Muscle of leg (tissue), 11 donors: ENCODE results near the gene GSTP1. TPM values are rescaled to one million over a fixed set of nuclear protein-coding genes. Genes with fewer than 3 reads are reported as not detected.
"Not testable (repeated sequence)": the region's sequence is repeated elsewhere in the genome, so short reads cannot be mapped to it uniquely, and the experiment has no call there.

Source experiments
- DNase-seq: peaks from one replicate; pipeline ENCODE4 v3.0.0; 2013
- H3K27ac ChIP-seq: one replicate; pipeline ENCODE4 v1.5.1; 2013; ENCODE audit warnings: mild to moderate bottlenecking, low read length, control low read depth
- H3K27me3 ChIP-seq: one replicate; pipeline ENCODE4 v1.6.1; 2013; ENCODE audit warnings: low read length; ENCODE audit not compliant: control insufficient read depth, insufficient read depth
- H3K36me3 ChIP-seq: one replicate; pipeline ENCODE4 v1.6.1; 2013; ENCODE audit warnings: low read length; ENCODE audit not compliant: control insufficient read depth, insufficient read depth
- H3K4me1 ChIP-seq: one replicate; pipeline ENCODE4 v1.6.1; 2013; ENCODE audit warnings: low read length; ENCODE audit not compliant: control insufficient read depth, insufficient read depth
- H3K4me3 ChIP-seq: one replicate; pipeline ENCODE4 v1.5.1; 2013; ENCODE audit warnings: low read length, control low read depth
- H3K9me3 ChIP-seq: replicated peaks from 2 replicates; pipeline ENCODE4 v1.6.1; 2013; ENCODE audit warnings: low read depth, low read length; ENCODE audit not compliant: control insufficient read depth
- WGBS: methylation state at CpG from one replicate; pipeline ENCODE4 v1.1.5; 2013; ENCODE audit warnings: missing lambda C conversion rate; ENCODE audit not compliant: insufficient coverage; 5-methylcytosine and 5-hydroxymethylcytosine counted together
- polyA plus RNA-seq, 8 donors: library from polyadenylated mRNA; unstranded; fragments of 120-200 nt; gene quantifications; one replicate each; pipeline versions ENCODE4 v1.2.1 to v1.2.3, GENCODE V29; 2013; ENCODE audit warnings: inconsistent platforms in 1 of 8, low replicate concordance in 1 of 8; ENCODE audit not compliant: insufficient read length in 8 of 8, insufficient read depth in 1 of 8
- total RNA-seq: library from RNA; stranded (reverse); fragments of 120-200 nt; gene quantifications from one replicate; pipeline ENCODE4 v1.2.4, GENCODE V29; 2013

Gene GSTP1
- total and polyA plus RNA-seq, 9 donors, result 232 to 335 (median 277) TPM

DNA sequence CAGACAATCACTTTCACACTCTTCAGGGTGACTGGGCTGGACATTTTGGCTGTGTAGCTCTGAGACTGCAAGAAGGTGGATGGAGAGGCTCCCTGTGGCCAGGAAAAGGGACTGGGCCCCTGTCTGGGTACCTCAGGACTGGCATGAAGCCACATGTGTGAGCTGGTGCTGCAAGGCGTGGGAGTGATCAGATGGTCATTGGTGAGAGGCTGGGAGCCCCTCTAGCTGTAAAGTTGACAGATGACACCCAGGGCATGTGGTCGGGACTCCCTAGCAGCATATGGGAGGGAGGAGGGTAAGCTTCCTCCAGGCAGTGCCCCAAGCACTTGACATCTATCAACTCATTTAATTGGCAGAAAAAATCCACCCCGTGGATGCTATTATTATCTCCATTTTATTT lies 41.4 kb upstream of the GSTP1 start:
- DNase-seq, result no peak
- H3K4me3 ChIP-seq, result no peak overlapping the region
- no peaks in the 10 kb centered on the region for H3K27me3 ChIP-seq
- no peaks in the 10 kb centered on the region for H3K9me3 ChIP-seq
- H3K27ac ChIP-seq, result no peak overlapping the region
- H3K4me1 ChIP-seq, result peaks cover 19% of the 10 kb centered on the region
- no CpG with 5 or more reads among the region's 3 CpGs for WGBS
- no peaks in the 10 kb centered on the region for H3K36me3 ChIP-seq

DNA sequence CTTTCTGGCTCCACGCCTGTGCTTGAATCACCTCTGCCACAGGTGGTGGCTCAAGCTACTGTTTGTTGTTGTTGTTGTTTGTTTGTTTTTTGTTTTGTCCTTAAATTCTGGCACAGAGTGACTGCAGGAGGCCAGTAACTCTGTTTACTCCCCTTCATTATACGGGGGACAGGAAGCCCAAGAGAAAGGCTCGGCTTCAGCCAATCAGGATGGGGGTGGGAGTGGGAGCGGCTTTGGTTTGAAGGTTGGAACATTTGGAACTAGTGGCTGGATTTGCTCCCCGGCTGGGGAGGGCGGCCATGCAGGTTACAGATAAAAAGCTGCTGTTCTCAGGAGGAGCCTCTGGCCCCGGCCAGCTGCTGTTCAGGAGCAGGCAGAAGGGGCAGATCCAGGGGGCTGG lies 40.6 kb upstream of the GSTP1 start:
- Histone ChIP-seq H3K4me1 (peaks cover 19% of the 10 kb centered on the region), H3K27ac (no peak overlapping the region), H3K27me3 (no peaks in the 10 kb centered on the region), H3K36me3 (no peaks in the 10 kb centered on the region), H3K4me3 (no peak overlapping the region), H3K9me3 (no peaks in the 10 kb centered on the region)
- WGBS, result 29% methylated on average over 2 of the region's 7 CpGs
- DNase-seq, result no peak

DNA sequence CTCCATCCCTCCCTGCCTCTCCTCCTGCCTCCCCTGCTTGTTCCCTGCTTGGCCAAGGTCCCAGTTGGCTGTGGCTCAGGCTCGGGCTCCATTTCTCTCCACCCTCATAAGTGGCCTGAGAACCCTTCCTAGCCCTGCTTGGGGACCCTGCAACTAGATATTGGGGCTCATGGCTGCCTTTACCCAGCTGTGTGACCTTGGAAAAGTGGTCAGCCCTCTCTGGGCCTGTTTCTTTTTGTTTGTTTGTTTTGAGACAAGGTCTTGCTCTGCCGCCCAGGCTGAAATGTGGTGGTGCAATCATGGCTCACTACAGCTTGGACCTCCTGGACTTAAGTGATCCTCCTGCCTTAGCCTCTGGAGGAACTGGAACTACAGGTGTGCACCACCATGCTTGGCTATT lies 40.0 kb upstream of the GSTP1 start:
- Histone ChIP-seq H3K9me3 (no peaks in the 10 kb centered on the region), H3K36me3 (no peaks in the 10 kb centered on the region), H3K27ac (no peak overlapping the region), H3K27me3 (no peaks in the 10 kb centered on the region), H3K4me3 (no peak overlapping the region), H3K4me1 (peaks cover 19% of the 10 kb centered on the region)
- WGBS, result 65% methylated on average over 2 of the region's 2 CpGs
- DNase-seq, result no peak

DNA sequence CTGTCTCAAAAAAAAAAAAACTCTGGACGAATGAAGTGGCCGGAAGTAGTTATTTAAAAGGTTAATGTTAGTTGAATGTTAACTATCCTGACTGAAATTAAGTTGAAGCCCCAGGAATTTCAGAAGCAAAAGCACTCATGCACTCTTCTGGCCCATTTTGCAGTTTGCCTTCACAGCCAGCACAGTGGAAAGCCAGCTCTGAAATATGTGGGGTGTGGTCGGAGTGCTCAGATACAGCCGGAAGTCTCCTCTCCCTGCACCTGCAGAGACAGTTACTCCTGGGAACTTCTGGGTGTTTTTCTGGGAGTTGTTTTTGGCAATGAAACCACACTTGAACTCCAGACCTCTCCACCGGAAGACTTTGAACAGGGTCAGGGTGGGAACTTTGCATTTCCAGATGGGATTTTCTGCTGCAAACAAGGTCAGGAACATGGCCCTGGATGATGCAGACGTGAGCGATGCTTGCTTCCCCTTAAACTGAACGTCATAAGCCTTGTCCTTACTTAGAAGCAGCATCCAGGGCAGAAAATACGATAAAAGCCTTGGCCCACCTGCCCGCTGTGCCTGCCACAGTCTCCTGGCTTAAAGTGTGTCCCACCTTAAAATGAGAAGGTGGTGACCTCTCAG lies 38.9 kb upstream of the GSTP1 start:
- no peaks in the 10 kb centered on the region for H3K27me3 ChIP-seq
- H3K36me3 ChIP-seq, result no peaks in the 10 kb centered on the region
- no peaks in the 10 kb centered on the region for H3K9me3 ChIP-seq
- peak overlapping the region; percentile 36 for H3K27ac ChIP-seq
- WGBS, result 51% methylated on average over 7 of the region's 10 CpGs
- peaks cover 19% of the 10 kb centered on the region for H3K4me1 ChIP-seq
- peak; percentile 66 for DNase-seq
- no peak overlapping the region for H3K4me3 ChIP-seq

DNA sequence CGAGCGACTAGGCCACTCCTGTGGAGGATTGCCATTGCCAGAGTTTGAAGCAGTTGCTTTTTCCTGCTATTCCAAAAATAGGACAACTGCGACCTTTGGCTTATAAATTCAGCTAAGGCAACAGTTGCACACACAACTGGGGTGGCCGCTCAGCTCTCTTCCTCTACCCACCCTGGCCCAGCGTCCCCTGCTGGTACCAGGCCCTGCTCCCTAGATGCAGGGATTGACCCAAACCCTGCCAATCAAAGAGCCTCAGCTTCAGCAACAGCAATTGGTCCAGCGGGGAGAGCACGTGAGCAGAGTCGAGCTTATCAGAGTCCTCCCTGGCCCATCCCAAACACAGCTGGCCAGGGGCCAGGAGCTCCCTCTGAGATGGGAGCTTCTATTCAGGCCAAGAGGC lies 38.3 kb upstream of the GSTP1 start:
- H3K4me1 ChIP-seq, result peaks cover 19% of the 10 kb centered on the region
- no peaks in the 10 kb centered on the region for H3K36me3 ChIP-seq
- H3K27ac ChIP-seq, result peak overlapping the region; percentile 36
- peak; percentile 51 for DNase-seq
- H3K9me3 ChIP-seq, result no peaks in the 10 kb centered on the region
- H3K4me3 ChIP-seq, result no peak overlapping the region
- WGBS, result 33% methylated on average over 7 of the region's 8 CpGs
- H3K27me3 ChIP-seq, result no peaks in the 10 kb centered on the region

DNA sequence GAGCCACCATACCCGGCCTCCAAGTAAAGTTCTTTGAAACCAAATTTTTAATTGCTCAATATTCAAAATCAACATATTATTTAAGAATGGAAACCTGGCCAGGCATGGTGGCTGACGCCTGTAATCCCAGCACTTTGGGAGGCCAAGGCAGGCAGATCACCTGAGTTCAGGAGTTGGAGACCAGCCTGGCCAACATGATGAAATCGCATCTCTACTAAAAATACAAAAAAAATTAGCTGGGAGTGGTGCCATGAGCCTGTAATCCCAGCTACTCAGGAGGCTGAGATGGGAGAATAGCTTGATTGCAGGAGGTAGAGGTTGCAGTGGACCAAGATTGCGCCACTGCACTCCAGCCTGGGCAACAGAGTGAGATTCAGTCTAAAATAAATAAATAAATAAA lies 35.5 kb upstream of the GSTP1 start:
- H3K36me3 ChIP-seq, H3K4me3 ChIP-seq, H3K9me3 ChIP-seq, H3K27me3 ChIP-seq, H3K27ac ChIP-seq, DNase-seq: not testable (repeated sequence)
- WGBS, result no CpG with 5 or more reads among the region's 4 CpGs
- H3K4me1 ChIP-seq, result peaks cover 19% of the 10 kb centered on the region

DNA sequence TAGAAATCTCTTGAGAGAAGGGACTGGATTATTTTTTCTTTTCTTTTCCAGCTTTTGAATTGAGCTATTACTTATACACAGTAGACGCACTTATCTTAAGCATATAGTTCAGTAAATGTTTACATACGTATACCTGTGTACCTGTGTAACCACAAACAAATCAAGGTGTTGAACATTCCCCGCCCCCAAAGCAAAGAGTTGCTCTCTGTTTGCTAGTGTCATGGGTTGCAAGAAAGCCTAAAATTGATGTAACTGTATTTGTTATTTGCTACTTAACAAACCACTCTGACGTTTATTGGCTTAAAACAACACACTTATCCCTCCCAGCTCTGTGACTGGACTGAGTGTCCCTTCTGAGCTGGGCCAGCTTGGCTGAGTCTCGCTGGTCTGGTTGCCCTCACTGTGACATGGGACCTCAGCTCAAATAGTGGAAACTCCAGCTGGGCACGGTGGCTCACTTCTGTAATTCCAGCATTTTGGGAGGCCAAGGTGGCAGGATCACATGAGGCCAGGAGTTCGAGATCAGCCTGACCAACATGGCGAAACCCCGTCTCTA lies 35.0 kb upstream of the GSTP1 start:
- Histone ChIP-seq H3K9me3 (no peaks in the 10 kb centered on the region), H3K36me3 (no peaks in the 10 kb centered on the region), H3K27me3 (no peaks in the 10 kb centered on the region), H3K27ac (no peak overlapping the region), H3K4me1 (peaks cover 19% of the 10 kb centered on the region), H3K4me3 (no peak overlapping the region)
- no peak for DNase-seq
- WGBS, result 86% methylated on average over 6 of the region's 9 CpGs

DNA sequence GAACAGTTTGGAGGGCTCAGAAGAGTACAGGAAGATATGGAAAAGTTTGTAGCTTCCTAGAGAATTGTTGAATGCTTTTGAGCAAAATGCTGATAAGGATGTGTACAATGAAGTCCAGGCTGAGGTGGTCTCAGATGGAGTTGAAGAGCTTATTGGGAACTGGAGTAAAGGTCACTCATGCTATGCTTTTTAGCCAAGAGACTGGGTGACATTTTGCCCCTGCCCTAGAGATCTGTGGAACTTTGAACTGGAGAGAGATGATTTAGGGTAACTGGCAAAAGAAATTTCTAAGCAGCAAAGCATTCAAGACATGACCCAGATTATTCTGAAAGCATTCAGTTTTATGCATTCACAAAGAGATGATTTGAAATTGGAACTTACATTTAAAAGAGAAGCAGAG lies 32.5 kb upstream of the GSTP1 start:
- H3K27me3 ChIP-seq, result peaks cover 2% of the 10 kb centered on the region
- H3K36me3 ChIP-seq, result no peaks in the 10 kb centered on the region
- H3K27ac ChIP-seq, result no peak overlapping the region
- H3K4me1 ChIP-seq, result peaks cover 5% of the 10 kb centered on the region
- no peak overlapping the region for H3K4me3 ChIP-seq
- DNase-seq, result no peak
- H3K9me3 ChIP-seq, result no peaks in the 10 kb centered on the region

DNA sequence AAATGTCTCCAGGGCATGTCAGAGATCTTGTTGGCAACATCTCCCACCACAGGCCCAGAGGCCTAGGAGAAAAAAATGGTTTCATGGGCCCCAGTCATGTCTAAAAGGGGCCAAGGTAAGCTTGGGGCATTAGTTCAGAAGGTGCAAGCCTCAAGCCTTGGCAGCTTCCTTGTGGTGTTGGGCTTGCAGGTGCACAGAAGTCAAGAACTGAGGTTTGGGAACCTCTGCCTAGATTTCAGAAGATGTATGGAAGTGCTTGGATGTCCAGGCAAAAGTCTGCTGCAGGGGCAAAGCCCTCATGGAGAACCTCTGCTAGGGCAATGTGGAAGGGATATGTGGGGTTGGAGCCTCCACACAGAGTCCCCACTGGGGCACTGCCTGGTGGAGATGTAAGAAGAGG lies 31.9 kb upstream of the GSTP1 start:
- H3K36me3 ChIP-seq, H3K9me3 ChIP-seq, DNase-seq, H3K4me3 ChIP-seq, H3K27ac ChIP-seq, H3K4me1 ChIP-seq, H3K27me3 ChIP-seq: not testable (repeated sequence)

DNA sequence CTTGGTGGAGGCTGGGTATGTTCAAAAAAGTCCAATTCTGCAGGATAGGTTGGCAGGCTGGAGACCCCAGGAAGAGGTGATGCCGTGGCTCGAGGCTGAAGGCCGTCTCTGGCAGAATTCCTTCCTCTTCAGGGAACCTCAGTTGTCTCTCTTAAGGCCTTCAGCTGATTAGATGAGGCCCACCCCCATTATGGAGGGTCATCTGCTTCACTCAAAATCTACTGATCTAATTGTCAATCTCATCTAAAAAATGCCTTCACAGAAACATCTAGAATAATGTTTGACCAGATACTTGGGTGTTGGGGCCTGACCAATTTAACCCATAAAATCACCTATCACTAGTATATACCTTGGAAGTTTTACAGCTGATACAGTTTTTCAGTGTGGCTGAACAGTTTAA lies 27.4 kb upstream of the GSTP1 start:
- no peak for DNase-seq
- Histone ChIP-seq H3K9me3 (no peaks in the 10 kb centered on the region), H3K4me1 (peaks cover 11% of the 10 kb centered on the region), H3K36me3 (no peaks in the 10 kb centered on the region), H3K27me3 (peaks cover 2% of the 10 kb centered on the region), H3K4me3 (no peak overlapping the region), H3K27ac (no peak overlapping the region)
- whole genome bisulfite sequencing, result 77% methylated on average over 3 of the region's 3 CpGs
